Stimulated activated naive CD4-positive, alpha-beta T cell (primary cell): Measurements from ENCODE around the gene EMP3.
A peak's percentile ranks its signal among the peaks of the same experiment; 100 is the strongest.
"Not testable (repeated sequence)": the region's sequence is repeated elsewhere in the genome, so short reads cannot be mapped to it uniquely, and the experiment has no call there.

Source experiments
- DNase-seq, 6 experiments: peaks; one replicate each; lab custom pipeline; 2025; lab: John Stamatoyannopoulos, UW

The EMP3 gene

GRCh38 chr19:48348045-48348444 is 22.7 kb downstream of the EMP3 start:
- DNase-seq: no peak

DNA sequence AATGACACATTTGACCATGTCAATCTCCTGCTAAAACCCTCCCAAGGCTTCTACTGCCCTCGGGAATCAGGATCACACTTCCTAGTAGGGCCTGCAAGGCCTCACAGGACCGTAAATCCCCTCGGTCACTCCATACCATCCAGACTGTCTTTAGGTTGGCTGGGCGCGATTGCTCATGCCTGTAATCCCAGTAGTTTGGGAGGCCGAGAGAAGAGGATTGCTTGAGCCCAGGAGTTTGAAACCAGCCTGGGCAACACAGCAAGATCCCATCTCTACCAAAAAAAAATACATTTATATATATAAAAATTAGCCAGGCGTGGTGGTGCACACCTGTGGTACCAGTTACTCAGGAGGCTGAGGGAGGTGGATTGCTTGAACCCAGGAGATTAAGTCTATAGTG is 23.4 kb downstream of the EMP3 start:
- no peak for DNase-seq

- no peak for DNase-seq
Observed at GRCh38 chr19:48350856-48351255, 25.5 kb downstream of the EMP3 start.

DNA sequence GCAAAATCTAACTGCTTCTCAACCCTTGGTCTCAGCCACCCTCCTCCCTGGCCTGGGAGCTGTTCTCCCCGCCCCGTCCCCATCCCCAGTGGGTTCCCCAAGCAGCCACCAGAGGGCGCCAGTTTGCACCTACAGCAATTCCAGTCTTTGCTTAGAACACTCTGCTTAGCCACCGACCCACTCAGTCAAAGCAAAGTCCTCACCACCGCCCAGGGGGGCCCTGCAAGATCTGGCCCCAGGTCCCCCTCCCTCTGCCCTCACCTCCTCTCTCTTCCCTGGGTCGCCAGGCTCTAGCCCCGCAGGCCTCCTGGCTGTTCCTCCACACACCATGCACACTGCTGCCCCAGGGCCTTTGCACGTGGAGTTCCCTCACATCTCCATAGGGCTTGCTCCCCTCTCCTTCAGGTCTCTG is 26.0 kb downstream of the EMP3 start:
- DNase-seq: peak; percentile 44 to 75 (median 67)

- DNase-seq: no peak
Observed at GRCh38 chr19:48353677-48354076, 28.3 kb downstream of the EMP3 start.

GRCh38 chr19:48354332-48354992 is 29.1 kb downstream of the EMP3 start:
- DNase-seq: no peak

GRCh38 chr19:48355365-48355954 is 30.1 kb downstream of the EMP3 start:
- DNase-seq: no peak

DNA sequence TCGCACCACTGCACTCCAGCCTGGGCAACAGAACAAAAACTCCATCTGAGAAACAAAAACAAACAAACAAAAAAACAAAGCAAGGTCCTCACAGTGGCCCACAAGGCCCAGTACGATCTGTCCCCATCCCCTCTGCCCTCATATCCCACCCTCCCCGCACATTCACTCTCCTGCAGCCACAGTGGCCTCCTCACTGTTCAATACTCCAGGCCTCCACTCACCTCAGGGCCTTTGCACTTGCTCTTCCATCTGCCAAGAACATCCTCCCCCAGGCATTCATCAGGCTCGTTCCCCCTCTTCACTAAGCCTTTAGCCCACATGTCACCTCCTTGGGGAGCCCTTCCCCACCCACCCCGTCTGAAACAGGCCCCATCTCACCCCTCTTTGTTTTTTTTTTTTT is 33.8 kb downstream of the EMP3 start:
- DNase-seq: no peak

- no peak for DNase-seq
Observed at GRCh38 chr19:48361912-48362311, 36.6 kb downstream of the EMP3 start.

DNA sequence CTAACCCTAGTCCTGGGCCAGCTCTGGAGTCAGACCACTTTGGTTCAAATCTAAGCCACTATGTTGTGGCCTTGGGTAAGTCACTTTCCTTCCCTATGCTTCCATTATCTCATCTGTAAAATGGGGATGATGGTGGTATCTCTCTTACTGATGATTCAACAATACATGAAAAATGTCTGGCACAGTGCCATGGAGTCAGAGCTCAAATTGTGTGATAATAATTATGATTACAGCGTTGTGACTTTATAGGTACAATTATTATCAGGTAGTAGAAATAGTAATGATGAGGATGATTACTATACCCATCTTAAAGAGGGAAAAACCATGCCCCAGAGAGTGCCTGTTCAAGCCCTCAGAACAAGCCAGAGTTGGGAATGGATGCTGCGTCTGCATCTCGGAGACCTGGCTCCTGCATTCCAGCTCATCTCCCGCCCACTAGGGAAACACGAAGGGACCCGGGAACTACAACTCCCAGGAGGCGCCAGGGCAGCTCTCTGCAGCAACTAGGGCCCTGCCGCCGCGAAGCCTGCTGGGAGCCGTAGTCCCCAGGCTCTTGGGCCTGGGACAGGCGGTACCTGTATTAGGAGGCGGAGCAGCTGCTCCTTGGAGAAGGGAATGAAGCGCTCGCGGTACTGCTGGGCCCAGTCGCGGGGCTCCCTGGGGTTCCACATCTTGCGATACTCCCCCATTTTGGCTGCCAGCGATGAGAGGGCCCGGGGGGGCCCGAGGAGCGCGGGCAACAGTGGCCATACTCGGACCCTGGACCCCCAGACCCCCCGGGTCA is 37.6 kb downstream of the EMP3 start:
- DNase-seq: peak; percentile 80 to 89 (median 84)

DNA sequence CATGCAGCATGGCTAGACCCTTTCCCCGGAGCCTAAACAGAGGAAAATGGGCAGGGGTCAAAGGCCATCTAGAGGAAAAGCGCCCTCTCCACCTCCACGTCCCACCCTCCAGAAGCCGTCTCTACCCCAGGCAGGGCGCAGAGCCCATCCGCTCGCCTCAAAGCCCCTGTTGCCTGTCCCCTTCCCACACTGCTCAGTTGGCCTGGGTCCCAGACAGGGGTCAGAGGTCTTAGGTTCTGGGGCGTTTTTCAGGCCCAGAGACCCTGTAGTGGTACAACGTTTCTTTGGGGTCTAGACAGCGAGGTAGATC is 38.1 kb downstream of the EMP3 start:
- peak in 1 of 6 experiments; percentile 42 for DNase-seq

DNA sequence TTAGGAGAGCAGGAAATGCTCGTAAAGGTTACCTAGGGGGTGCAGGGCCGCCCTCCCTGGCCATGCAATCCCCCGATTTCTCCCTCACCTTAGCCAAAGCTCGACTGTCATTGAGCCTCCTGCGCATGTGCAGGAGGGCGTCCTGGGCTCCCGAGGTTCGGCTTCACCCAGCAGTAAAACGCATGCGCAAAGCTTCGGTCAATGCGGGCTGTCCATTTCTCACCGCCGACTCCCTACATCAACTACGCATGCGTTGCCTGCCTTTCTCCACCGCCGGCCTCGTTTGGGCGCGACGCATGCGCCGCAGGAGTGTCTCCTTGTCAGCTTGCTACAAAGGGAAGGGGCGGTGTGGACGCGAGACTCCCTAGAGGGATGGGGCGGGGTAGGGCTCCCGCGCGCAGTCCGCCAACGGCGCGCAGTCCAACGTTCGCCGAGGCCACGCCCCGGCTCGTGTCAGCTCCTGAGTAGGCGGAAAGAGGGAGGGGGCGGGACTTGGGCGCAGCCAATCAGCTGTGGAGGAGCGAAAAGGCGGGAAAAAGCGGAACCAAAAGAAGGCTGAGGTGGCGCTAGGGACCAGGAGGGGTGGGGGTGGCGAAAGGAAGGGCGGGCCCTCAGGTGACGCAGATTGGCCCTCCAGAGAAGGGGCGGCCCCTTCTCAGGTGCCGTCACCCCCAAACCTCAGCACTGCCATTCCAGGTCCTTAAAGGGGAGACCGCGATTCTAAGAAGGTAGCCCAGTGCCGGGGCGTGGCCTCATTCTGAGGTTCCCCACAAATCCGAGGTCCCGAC is 38.7 kb downstream of the EMP3 start, which contains the start of the genes SYNGR4 and TMEM143:
Gene SYNGR4, plus strand, starts transcription at position 558 of the 788 bp plus-strand sequence. CDS start 1,476 bp downstream, outside the sequence.
Gene TMEM143, minus strand, starts transcription at position 131 of the 788 bp plus-strand sequence. Its CDS starts 20 bp downstream, at position 111.
- peak; percentile 95 to 99 (median 98) for DNase-seq

DNA sequence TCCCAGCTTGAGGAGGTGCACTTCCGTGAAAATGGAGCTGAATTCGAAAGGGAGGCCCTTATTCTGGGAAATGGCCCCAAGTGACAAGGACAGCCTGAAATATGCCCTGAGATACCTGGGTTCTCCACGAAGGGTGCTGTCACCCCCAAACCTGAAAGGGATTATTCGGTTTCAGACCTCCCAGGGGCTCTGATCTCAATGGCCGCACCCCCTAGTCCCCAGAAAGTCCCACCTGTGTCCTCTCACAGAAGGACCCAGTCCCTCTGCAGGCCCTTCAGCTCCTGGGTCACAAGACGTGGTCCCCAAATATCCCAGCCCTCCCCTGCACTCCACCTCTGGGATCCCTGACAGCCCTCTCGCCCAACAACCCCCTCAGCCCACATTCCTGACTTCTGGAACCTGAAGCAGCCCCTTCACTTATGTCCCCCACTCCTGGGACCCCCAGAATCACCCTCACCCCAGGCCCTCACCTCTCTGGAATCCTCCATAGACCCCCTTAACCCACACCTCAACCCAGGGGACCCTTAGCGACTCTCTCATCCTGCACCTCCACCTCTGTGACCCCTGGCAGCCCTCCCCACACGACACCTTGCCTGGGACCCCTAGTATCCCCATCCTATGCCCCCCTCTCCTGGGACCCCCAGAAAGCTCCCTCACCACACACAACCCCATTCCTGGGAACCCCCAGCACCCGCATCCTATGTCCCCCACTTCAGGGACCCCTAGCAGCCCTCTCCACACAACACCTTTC is 39.4 kb downstream of the EMP3 start:
- no peak for DNase-seq

- DNase-seq: no peak
Observed at GRCh38 chr19:48365602-48366001, 40.2 kb downstream of the EMP3 start.

- no peak for DNase-seq
Observed at GRCh38 chr19:48367855-48368254, 42.5 kb downstream of the EMP3 start.

DNA sequence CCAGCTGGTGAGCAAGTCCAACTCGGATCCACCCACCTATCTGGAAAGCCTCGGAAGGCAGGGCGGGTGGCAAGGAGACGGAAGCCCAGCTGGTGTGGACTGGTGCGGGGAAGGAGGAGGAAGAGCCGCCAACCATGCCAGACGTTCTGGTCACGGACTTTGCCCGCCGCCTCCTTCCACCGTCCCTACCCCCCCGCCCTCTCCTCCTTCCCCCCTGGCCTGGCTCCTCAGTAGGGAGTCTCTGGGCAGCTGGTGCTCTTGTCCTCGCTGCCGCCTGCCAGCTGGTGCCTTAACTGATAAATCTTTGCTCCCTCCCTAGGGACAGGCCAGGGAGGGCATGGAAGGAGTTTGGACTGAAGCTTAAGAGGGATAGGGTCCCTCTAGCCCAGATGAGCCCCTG is 43.6 kb downstream of the EMP3 start:
- no peak for DNase-seq

GRCh38 chr19:48370955-48371354 is 45.6 kb downstream of the EMP3 start:
- no peak for DNase-seq

DNA sequence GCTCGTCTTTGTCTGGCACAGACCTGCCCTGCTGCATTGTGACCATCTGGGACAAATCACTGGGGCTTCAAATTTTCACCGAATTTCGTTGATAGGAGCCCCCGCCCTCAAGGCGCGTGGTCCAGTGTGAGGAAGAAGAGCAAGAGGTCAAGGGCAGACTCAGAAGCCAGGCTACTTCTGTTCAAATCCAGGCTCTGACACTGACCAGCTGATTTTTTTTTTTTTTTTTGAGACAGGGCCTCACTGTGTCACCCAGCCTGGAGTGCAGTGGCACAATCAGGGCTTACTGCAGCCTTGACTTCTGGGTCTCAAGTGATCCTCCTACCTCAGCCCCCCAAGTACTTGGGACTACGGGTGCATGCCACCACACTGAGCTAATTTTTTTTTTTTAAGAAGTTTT is 46.0 kb downstream of the EMP3 start:
- no peak for DNase-seq

- not testable (repeated sequence) for DNase-seq
Observed at GRCh38 chr19:48371771-48372170, 46.4 kb downstream of the EMP3 start.

DNA sequence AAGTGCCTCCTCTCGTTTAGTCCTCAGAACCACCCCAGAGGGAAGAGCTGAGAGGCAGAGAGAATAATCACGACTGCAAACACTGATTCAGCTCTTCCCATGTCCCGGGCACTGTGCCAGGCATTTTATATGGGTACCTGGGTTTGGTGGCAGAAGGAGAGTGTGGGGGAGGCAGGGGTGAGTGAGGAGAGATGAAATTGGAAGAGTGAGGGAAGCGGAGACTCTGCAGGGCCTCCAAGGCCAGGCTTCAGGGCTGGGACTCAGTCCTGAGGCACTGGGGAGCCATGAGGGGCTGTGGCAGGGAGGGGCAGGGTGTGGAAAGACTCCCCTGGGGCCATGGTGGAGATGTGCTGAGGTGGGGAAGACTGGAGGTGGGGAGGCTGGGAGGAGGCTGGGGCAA is 47.6 kb downstream of the EMP3 start:
- no peak for DNase-seq

DNA sequence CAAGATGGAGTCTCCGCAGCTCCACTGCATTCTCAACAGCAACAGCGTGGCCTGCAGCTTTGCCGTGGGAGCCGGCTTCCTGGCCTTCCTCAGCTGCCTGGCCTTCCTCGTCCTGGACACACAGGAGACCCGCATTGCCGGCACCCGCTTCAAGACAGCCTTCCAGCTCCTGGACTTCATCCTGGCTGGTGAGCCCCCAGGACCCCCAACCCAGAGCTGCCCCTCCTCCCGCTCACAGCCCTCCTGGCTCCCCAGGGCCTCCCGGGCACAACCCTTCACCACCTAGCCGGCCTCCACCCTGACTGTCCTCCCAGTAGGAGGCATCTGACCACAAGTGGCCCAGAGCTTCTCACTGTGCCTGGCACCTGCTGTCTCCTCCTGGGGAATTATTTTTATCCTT is 48.2 kb downstream of the EMP3 start:
- DNase-seq: no peak

- no peak for DNase-seq
Observed at GRCh38 chr19:48378194-48378570, 52.8 kb downstream of the EMP3 start.
